Loucy (cell line): ENCODE data around the gene PDIK1L.

ENCODE experiments used
- CTCF ChIP-seq: fragments of 200-600 bp; sonication (generic); conservative IDR thresholded peaks from 2 replicates; pipeline ENCODE4 v1.5.1; 2014; ENCODE audit warnings: mild to moderate bottlenecking, antibody characterized with exemption, low read length
- EZH2phosphoT487 ChIP-seq: fragments of 200-600 bp; IDR thresholded peaks from 2 replicates; pipeline ENCODE4 v1.6.1; 2018; ENCODE audit warnings: antibody characterized with exemption, mild to moderate bottlenecking, moderate library complexity, borderline replicate concordance

- TF ChIP-seq EZH2phosphoT487: no peak
- no peak for TF ChIP-seq CTCF
Observed at GRCh38 chr1:26119892-26120608, 8.4 kb downstream of the PDIK1L start.
